T-helper 17 cell (primary cell): ENCODE results near the gene BIRC3. TPM values are rescaled to one million over a fixed set of nuclear protein-coding genes. Genes with fewer than 3 reads are reported as not detected.
"Not testable (repeated sequence)": the region's sequence is repeated elsewhere in the genome, so short reads cannot be mapped to it uniquely, and the experiment has no call there.

Experiments used
- ATAC-seq: fragments of 150-1000 bp; cut with Tn5 transposase; 2 replicates; pipeline ENCODE4 v1.10.0; 2021; ENCODE audit warnings: mild to moderate bottlenecking, moderate library complexity
- DNase-seq, 3 donors: peaks; one replicate each; pipeline versions ENCODE4 v3.0.0 to v3.0.0-alpha.2; 2020 to 2021
- H3K9me3 ChIP-seq: one replicate; pipeline ENCODE4 v1.7.0; 2013; ENCODE audit warnings: low read length, mild to moderate bottlenecking; ENCODE audit not compliant: control insufficient read depth, poor library complexity, severe bottlenecking
- H3K27ac Mint-ChIP-seq: one replicate; pipeline ENCODE4 v1.8.0; 2022; ENCODE audit warnings: mild to moderate bottlenecking, moderate library complexity, mixed read lengths
- H3K27me3 Mint-ChIP-seq: one replicate; pipeline ENCODE4 v1.8.0; 2022; ENCODE audit warnings: mixed read lengths
- H3K36me3 Mint-ChIP-seq: one replicate; pipeline ENCODE4 v1.8.0; 2022; ENCODE audit warnings: low read depth, mixed read lengths
- H3K4me1 Mint-ChIP-seq: one replicate; pipeline ENCODE4 v1.8.0; 2022; ENCODE audit warnings: mild to moderate bottlenecking, mixed read lengths
- H3K4me3 Mint-ChIP-seq: one replicate; pipeline ENCODE4 v1.8.0; 2022; ENCODE audit warnings: mild to moderate bottlenecking, moderate library complexity, mixed read lengths
- total RNA-seq, 4 donors: library from RNA in 2 of 4; stranded (reverse) in 2 of 4; gene quantifications; one replicate each; pipeline ENCODE4 v1.2.3 and lab custom pipeline; 2022 to 2026

BIRC3 gene
- total RNA-seq, 2 donors from 2014 or later, result 117 to 139 TPM

GRCh38 chr11:102320188-102320587 lies 2.9 kb downstream of the BIRC3 start:
- Mint-ChIP-seq H3K36me3 (peaks cover 31% of the 10 kb centered on the region), H3K27me3 (no peaks in the 10 kb centered on the region), H3K4me3 (peak overlapping the region; percentile 100), H3K27ac (peak overlapping the region; percentile 100), H3K4me1 (peaks cover 59% of the 10 kb centered on the region)
- no peaks in the 10 kb centered on the region for H3K9me3 ChIP-seq
- ATAC-seq, result no peak
- no peak for DNase-seq

DNA sequence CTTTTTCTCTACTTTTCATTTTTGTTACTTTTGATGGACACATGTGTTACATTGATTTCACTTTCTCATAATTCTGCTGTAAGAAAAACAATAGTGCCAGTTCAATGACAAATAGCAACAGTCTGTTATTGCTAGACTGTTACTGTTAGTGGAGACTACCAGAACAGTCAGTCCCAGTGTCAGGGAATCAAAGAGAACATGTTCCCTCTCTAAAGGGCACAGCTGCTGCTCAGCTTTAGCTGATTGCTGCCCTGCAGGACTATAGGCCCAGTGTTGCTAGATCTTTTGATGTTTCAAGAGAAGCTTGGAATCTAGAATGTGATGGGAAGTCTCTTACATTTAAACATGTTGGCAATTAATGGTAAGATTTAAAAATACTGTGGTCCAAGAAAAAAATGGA lies 3.4 kb downstream of the BIRC3 start:
- Mint-ChIP-seq H3K4me3 (peak overlapping the region; percentile 100), H3K36me3 (peaks cover 31% of the 10 kb centered on the region), H3K4me1 (peaks cover 59% of the 10 kb centered on the region), H3K27me3 (no peaks in the 10 kb centered on the region), H3K27ac (peak overlapping the region; percentile 100)
- no peaks in the 10 kb centered on the region for H3K9me3 ChIP-seq
- no peak for DNase-seq
- ATAC-seq, result no peak

- ATAC-seq, result no peak
These were observed 5.3 kb downstream of the BIRC3 start for GRCh38 chr11:102322560-102322959.

DNA sequence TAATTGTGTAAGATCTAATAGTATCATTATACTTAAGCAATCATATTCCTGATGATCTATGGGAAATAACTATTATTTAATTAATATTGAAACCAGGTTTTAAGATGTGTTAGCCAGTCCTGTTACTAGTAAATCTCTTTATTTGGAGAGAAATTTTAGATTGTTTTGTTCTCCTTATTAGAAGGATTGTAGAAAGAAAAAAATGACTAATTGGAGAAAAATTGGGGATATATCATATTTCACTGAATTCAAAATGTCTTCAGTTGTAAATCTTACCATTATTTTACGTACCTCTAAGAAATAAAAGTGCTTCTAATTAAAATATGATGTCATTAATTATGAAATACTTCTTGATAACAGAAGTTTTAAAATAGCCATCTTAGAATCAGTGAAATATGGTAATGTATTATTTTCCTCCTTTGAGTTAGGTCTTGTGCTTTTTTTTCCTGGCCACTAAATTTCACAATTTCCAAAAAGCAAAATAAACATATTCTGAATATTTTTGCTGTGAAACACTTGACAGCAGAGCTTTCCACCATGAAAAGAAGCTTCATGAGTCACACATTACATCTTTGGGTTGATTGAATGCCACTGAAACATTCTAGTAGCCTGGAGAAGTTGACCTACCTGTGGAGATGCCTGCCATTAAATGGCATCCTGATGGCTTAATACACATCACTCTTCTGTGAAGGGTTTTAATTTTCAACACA lies 6.4 kb downstream of the BIRC3 start:
- H3K4me3 Mint-ChIP-seq, result peak overlapping the region; percentile 52
- peak overlapping the region; percentile 100 for H3K27ac Mint-ChIP-seq
- DNase-seq, result no peak
- H3K9me3 ChIP-seq, result no peaks in the 10 kb centered on the region
- no peak for ATAC-seq
- no peaks in the 10 kb centered on the region for H3K27me3 Mint-ChIP-seq
- peaks cover 49% of the 10 kb centered on the region for H3K4me1 Mint-ChIP-seq
- peaks cover 19% of the 10 kb centered on the region for H3K36me3 Mint-ChIP-seq

More at GRCh38 chr11:102322560-102322959, 5.3 kb downstream of the BIRC3 start:
- Mint-ChIP-seq H3K27me3 (no peaks in the 10 kb centered on the region), H3K27ac (peak overlapping the region; percentile 100), H3K36me3 (peaks cover 26% of the 10 kb centered on the region), H3K4me3 (peak overlapping the region; percentile 83), H3K4me1 (peaks cover 55% of the 10 kb centered on the region)
- H3K9me3 ChIP-seq, result no peaks in the 10 kb centered on the region
- DNase-seq, result no peak

- DNase-seq, result no peak
- Mint-ChIP-seq H3K4me1 (peaks cover 41% of the 10 kb centered on the region), H3K36me3 (peaks cover 14% of the 10 kb centered on the region), H3K4me3 (peak overlapping the region; percentile 49), H3K27ac (peak overlapping the region; percentile 60), H3K27me3 (no peaks in the 10 kb centered on the region)
- H3K9me3 ChIP-seq, result no peaks in the 10 kb centered on the region
- no peak for ATAC-seq
These were observed 7.8 kb downstream of the BIRC3 start for GRCh38 chr11:102325088-102325487.

GRCh38 chr11:102328748-102329147 lies 11.5 kb downstream of the BIRC3 start:
- DNase-seq, result no peak
- no peaks in the 10 kb centered on the region for H3K27me3 Mint-ChIP-seq
- H3K9me3 ChIP-seq, result no peaks in the 10 kb centered on the region
- H3K36me3 Mint-ChIP-seq, result peaks cover 15% of the 10 kb centered on the region
- no peak overlapping the region for H3K4me3 Mint-ChIP-seq
- ATAC-seq, result no peak
- peaks cover 35% of the 10 kb centered on the region for H3K4me1 Mint-ChIP-seq
- H3K27ac Mint-ChIP-seq, result no peak overlapping the region

- H3K9me3 ChIP-seq, result no peaks in the 10 kb centered on the region
- DNase-seq (no peak), ATAC-seq (no peak)
- Mint-ChIP-seq H3K4me1 (peaks cover 23% of the 10 kb centered on the region), H3K27me3 (no peaks in the 10 kb centered on the region), H3K36me3 (peaks cover 15% of the 10 kb centered on the region), H3K4me3 (no peak overlapping the region), H3K27ac (peak overlapping the region; percentile 72)
These were observed 12.9 kb downstream of the BIRC3 start for GRCh38 chr11:102330231-102330630.

GRCh38 chr11:102331341-102331740 lies 14.1 kb downstream of the BIRC3 start:
- no peak overlapping the region for H3K4me3 Mint-ChIP-seq
- ATAC-seq (no peak), DNase-seq (no peak)
- no peaks in the 10 kb centered on the region for H3K9me3 ChIP-seq
- H3K27ac Mint-ChIP-seq, result peak overlapping the region; percentile 88
- H3K4me1 Mint-ChIP-seq, result peaks cover 20% of the 10 kb centered on the region
- H3K36me3 Mint-ChIP-seq, result peaks cover 15% of the 10 kb centered on the region
- H3K27me3 Mint-ChIP-seq, result no peaks in the 10 kb centered on the region

GRCh38 chr11:102332611-102332994 lies 15.3 kb downstream of the BIRC3 start:
- Mint-ChIP-seq H3K27ac (peak overlapping the region; percentile 88), H3K36me3 (peaks cover 15% of the 10 kb centered on the region), H3K27me3 (no peaks in the 10 kb centered on the region), H3K4me3 (no peak overlapping the region), H3K4me1 (peaks cover 17% of the 10 kb centered on the region)
- no peaks in the 10 kb centered on the region for H3K9me3 ChIP-seq
- no peak for ATAC-seq
- no peak for DNase-seq

DNA sequence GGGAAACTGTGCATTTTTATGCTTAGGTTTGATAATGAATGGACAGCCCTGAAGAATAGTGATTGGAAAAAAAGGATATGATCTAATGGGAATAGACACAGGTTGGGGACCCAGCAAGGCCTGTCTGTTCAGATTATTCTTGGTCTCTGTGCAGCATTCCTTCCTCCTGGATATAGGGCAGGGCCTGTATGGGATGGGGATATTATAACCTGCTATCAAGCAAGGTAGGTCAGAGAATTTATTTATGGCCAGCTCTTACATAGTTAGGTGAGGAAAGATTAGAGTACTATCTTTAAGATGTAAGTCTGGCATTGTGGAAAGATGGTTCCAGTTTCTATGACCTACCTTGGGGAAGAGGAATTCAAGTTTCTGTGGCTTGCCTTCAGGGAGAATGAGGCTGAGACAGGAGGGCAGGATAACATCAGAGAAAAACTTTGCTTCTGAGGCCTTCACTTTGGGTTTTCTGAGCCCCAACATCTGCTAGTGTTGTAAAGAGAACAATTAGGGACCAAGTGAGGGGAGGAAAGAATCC lies 21.3 kb downstream of the BIRC3 start:
- Mint-ChIP-seq H3K27me3 (no peaks in the 10 kb centered on the region), H3K4me1 (peaks cover 23% of the 10 kb centered on the region), H3K36me3 (no peaks in the 10 kb centered on the region), H3K4me3 (no peak overlapping the region), H3K27ac (peak overlapping the region; percentile 95)
- ATAC-seq, result no peak
- no peak for DNase-seq
- H3K9me3 ChIP-seq, result no peaks in the 10 kb centered on the region

GRCh38 chr11:102341311-102341710 lies 24.0 kb downstream of the BIRC3 start:
- Mint-ChIP-seq H3K4me1 (peaks cover 33% of the 10 kb centered on the region), H3K27ac (peak overlapping the region; percentile 95)
- ATAC-seq, result peak; percentile 23
- H3K36me3 Mint-ChIP-seq, H3K4me3 Mint-ChIP-seq, DNase-seq, H3K9me3 ChIP-seq, H3K27me3 Mint-ChIP-seq: not testable (repeated sequence)

DNA sequence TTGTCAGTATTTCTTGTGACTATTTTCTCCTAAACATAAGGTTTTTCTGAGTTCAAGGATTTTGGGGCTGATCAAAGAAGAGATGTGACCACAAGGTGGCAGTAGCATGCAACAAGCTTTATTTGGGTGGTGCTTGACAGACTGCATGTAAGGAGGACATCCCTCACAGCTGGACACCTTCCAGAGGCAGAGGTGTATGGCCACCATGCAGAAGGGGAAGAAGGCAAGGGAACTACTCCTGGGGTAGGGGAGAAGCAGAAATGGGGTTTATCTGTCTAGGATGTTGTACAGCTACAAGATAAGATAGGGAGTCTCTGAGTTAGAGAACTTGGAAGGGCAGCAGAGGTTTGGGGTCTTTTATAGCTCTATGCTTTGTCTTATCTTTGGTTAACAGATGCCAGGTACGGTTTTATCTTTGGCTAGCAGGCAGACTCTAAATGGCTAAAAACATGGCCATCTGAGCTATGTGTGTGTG lies 24.6 kb downstream of the BIRC3 start:
- Mint-ChIP-seq H3K27me3 (no peaks in the 10 kb centered on the region), H3K4me3 (peak overlapping the region; percentile 53), H3K36me3 (no peaks in the 10 kb centered on the region), H3K27ac (peak overlapping the region; percentile 95), H3K4me1 (peaks cover 33% of the 10 kb centered on the region)
- H3K9me3 ChIP-seq, result no peaks in the 10 kb centered on the region
- ATAC-seq, result peak; percentile 40
- DNase-seq, result peak; percentile 41 to 64 (median 43)

DNA sequence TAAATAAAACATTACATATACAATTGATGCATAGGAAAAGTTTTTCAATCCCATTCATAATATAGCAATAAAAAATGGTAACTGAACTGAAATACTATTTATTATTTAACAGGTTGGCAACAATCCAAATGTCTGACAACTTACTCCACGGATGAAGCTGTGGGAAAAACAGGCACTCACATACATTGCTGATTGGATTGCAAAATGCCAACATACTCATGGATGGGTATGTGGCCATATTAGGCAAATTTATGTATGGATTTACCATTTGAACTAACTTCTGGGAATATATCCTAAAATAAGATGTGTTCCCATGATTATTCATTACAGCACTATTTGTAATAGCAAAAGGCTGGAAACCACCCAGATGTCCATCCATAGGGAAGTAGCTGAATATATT lies 26.5 kb downstream of the BIRC3 start:
- H3K4me3 Mint-ChIP-seq, result no peak overlapping the region
- no peaks in the 10 kb centered on the region for H3K27me3 Mint-ChIP-seq
- H3K9me3 ChIP-seq, result no peaks in the 10 kb centered on the region
- ATAC-seq, result no peak
- H3K27ac Mint-ChIP-seq, result peak overlapping the region; percentile 99
- H3K4me1 Mint-ChIP-seq, result peaks cover 39% of the 10 kb centered on the region
- H3K36me3 Mint-ChIP-seq, result no peaks in the 10 kb centered on the region
- DNase-seq, result no peak

GRCh38 chr11:102345904-102346303 lies 28.6 kb downstream of the BIRC3 start:
- Mint-ChIP-seq H3K36me3 (no peaks in the 10 kb centered on the region), H3K4me1 (peaks cover 41% of the 10 kb centered on the region)

More at GRCh38 chr11:102345904-102346303, 28.6 kb downstream of the BIRC3 start:
- Mint-ChIP-seq H3K27ac (peak overlapping the region; percentile 99), H3K27me3 (no peaks in the 10 kb centered on the region), H3K4me3 (peak overlapping the region; percentile 97)
- ATAC-seq (no peak), DNase-seq (peak in 1 of 3 donors; percentile 39)
- H3K9me3 ChIP-seq, result no peaks in the 10 kb centered on the region
